HG03097 (cell line): ENCODE measurements around the gene DENND1C.

Experiments used
- ATAC-seq: cut with Tn5 transposase; IDR thresholded peaks from one replicate; pipeline ENCODE4 v1.9.1; 2021; ENCODE audit not compliant: unreplicated experiment, low FRiP score

DENND1C gene

GRCh38 chr19:6425732-6426620, 55.6 kb downstream of the DENND1C start:
- ATAC-seq, result no peak

DNA sequence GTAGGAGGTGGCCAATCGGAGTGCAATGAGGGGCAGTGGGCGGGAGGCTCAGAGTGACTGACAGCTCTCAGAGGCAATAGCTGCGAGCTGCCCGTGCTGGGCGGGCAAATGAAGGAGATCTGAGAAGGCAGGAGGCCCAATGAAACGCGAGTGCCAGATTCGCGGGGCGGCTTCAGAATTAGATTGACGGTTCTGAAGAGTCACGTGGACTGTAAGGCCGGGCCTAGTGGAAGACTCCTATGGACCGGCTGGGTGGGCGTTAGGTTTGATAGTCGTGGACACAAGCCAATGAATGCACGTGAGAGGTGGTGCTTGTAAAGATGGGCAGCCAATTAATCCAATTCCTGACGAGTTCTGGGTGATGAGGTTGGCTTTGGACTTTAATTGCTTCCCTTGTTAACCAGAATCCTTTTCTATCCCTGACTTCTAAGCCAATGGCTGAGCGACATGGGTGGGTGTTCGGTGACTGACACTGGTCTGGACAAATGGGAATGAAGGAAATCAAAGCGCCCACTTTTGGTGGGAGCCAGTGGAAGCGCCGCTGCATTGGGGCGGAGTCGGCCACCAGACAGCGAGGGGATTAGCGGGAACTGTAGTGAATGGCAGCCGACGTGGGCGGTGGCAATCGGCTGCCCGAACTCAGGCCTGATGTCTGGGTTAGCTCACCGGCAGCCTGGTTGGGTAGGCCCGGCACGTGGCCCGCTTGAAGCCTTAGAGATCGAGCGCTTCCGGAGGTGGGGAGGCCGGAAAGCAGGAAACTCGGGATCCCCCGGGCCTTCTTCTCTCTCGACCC, 56.5 kb downstream of the DENND1C start:
- ATAC-seq, result peak; percentile 90

GRCh38 chr19:6424195-6424938, 57.2 kb downstream of the DENND1C start, which contains the start of gene KHSRP:
Gene KHSRP (minus strand): TSS chr19:6424811. CDS start chr19:6424701, 110 bp downstream.
- ATAC-seq, result no peak

DNA sequence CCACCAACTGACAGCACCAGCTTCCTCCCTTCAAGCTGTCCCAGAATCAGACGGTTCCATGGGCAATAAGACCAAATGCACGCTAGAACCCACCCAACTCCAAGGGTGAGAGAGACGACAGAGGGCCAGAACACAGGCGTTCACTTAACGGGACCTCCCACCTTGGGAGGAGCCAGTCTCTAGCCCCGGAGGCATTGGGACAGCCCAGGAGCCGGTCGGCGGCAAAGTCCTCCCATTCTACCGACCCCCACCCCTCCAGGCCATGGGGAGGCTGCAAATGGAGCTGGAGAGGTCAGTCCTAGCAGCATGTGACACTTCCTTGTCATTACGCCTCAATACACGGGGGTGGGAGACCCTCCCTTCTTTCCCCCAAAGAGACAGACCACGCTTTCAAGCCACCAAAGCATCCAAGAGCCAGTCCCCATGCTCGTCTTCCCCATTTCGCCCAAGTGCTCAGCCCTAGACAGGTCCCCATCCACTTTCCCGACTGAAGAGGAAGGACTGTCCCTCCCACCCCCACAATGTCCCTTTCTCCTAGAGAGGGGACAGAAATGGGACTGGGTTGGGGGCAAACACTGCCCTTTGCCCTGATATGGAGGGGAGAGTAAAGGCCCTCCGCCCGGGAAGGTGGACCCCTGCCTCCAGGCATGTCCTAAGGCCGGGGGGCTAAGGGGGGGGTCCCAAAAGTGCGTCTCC, 57.9 kb downstream of the DENND1C start:
- ATAC-seq, result no peak

DNA sequence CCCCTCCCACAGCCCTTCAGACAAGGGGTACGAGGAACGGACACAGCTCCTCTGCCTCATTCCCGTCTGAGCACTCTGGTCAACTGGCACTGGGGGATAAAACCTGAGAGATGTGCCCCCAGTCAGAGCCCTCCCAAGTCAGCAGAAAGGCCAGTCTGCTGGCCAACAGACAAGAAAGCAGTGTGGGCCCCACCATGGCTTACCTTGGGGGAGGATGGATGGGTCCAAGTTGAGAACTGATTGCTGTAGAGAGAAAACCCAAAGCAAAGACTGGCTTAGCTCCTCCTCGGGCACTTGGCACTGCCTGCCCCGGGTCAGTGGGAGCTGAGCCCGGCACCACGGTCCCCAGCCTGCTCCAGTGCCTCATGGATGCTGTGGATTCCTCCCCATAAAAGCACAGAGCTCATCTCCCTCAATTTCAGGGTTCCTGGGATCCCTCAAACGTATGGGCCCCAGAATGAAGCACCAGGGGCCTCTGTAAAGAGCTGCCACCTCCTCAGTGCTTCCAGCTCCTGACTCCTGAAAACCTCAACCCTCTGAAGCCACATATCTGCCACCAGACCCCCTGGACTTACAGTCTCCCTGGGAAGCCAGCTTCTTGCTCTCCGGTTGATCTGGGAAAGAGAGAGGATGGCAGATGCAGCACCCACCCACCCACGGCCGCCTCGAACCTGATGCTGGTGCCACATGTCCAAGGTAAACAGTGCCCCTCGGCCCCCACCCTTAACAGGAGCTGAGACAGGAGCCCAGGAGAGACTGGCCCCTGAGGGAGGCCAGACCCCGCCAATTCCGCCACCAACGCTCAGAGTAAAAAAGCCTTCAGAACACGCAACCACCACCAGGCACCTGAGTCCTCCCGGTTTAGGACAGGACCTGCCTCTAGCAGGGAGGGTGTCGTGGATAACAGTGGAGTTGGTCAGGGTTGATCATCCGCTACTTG, 60.2 kb downstream of the DENND1C start:
- ATAC-seq, result no peak

DNA sequence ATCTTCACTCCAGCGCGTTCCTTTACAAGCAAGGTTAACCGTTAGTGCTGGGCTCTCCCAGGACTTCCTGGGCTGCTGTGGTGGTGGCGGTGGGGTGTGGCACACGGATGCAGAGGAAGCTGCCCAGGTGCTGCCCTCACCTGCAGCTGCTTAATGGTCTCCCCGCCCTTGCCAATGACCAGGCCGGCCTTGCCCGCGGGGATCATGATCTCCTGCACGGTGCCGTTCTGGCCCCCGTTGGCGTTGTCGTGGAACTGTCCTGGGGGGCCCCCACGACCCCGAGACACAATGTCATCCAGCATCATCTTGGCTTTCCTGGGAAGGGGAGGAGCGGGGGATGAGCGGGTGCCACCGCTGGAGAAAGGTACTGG, 63.0 kb downstream of the DENND1C start:
- ATAC-seq, result no peak

DNA sequence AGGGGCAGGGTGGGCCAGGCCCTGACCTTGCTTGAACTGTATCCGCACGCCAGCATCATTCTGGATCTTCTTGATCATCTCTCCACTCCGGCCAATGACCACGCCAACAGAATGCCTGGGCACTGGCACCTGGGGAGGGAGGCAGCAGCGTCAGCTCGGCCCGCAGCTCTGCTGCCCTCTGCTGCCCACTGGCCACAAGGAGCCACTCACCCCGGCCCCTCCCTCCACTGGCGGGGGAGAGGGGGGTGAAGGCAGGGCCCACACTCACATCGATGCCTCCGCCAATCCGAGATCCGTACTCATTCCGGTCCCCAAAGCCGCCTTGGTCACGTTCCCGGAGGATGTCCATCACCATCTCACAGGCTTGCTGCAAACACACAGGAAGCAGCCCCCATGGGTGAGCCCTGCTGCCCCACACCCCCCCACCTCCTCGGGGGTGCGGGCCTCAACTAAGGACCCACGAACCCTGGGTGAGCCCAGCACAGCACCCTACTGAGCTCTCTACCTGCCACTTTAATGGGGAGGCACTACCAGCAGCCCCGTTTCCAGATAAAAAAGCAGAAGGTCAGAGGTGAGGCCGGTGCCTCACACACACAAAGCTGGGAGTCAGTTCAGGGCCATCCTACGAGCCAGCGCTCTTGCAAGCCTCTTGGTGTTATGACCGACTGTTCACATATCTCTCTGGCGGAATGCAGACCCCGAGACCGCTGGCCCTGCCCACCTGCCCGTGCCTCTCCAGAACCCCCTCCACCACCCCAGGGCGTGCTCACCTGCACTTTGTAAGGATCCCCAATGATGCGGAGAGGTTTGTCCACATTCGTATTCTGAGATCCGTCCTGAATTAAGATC, 63.6 kb downstream of the DENND1C start:
- no peak for ATAC-seq
